GM12891 (cell line): ENCODE measurements around the gene ELFN2. TPM values are rescaled to one million over a fixed set of nuclear protein-coding genes. Genes with fewer than 3 reads are reported as not detected.
A peak's percentile ranks its signal among the peaks of the same experiment; 100 is the strongest.

Source experiments
- DNase-seq: peaks from one replicate; pipeline ENCODE4 v3.0.0; 2011; ENCODE audit warnings: low spot score; ENCODE audit not compliant: insufficient read length
- FAIRE-seq: peaks from 2 replicates; lab custom pipeline; 2011; peaks lifted over from hg19 to GRCh38; lab: Jason Lieb, UNC
- PAX5 ChIP-seq: IDR thresholded peaks from 2 replicates; pipeline ENCODE4 v1.6.1; 2011; ENCODE audit warnings: low read length, moderate library complexity, mild to moderate bottlenecking; ENCODE audit not compliant: insufficient read depth, severe bottlenecking
- POLR2A ChIP-seq: IDR thresholded peaks from 2 replicates; pipeline ENCODE4 v1.6.1; 2011; ENCODE audit warnings: low read depth, low read length, control low read depth
- POLR2AphosphoS5 ChIP-seq: IDR thresholded peaks from 2 replicates; pipeline ENCODE4 v1.6.1; 2011; ENCODE audit warnings: low read depth, low read length, control low read depth
- POU2F2 ChIP-seq: IDR thresholded peaks from 2 replicates; pipeline ENCODE4 v1.6.1; 2011; ENCODE audit warnings: low read depth, mild to moderate bottlenecking, control low read depth, low read length, moderate library complexity
- SPI1 ChIP-seq: IDR thresholded peaks from 2 replicates; pipeline ENCODE4 v1.6.1; 2011; ENCODE audit warnings: low read depth, low read length, control low read depth
- TAF1 ChIP-seq: IDR thresholded peaks from 2 replicates; pipeline ENCODE4 v1.6.1; 2011; ENCODE audit warnings: low read depth, low read length, control low read depth
- polyA plus RNA-seq: library from polyadenylated mRNA; unstranded; fragments of >200 nt; gene quantifications from one replicate; pipeline ENCODE4 v1.2.1, GENCODE V29; 2012; ENCODE audit warnings: low read depth, missing spikeins, inconsistent platforms; ENCODE audit not compliant: missing spikeins

Gene ELFN2, protein sequence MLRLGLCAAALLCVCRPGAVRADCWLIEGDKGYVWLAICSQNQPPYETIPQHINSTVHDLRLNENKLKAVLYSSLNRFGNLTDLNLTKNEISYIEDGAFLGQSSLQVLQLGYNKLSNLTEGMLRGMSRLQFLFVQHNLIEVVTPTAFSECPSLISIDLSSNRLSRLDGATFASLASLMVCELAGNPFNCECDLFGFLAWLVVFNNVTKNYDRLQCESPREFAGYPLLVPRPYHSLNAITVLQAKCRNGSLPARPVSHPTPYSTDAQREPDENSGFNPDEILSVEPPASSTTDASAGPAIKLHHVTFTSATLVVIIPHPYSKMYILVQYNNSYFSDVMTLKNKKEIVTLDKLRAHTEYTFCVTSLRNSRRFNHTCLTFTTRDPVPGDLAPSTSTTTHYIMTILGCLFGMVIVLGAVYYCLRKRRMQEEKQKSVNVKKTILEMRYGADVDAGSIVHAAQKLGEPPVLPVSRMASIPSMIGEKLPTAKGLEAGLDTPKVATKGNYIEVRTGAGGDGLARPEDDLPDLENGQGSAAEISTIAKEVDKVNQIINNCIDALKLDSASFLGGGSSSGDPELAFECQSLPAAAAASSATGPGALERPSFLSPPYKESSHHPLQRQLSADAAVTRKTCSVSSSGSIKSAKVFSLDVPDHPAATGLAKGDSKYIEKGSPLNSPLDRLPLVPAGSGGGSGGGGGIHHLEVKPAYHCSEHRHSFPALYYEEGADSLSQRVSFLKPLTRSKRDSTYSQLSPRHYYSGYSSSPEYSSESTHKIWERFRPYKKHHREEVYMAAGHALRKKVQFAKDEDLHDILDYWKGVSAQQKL
- 0.01 TPM for polyA plus RNA-seq

DNA sequence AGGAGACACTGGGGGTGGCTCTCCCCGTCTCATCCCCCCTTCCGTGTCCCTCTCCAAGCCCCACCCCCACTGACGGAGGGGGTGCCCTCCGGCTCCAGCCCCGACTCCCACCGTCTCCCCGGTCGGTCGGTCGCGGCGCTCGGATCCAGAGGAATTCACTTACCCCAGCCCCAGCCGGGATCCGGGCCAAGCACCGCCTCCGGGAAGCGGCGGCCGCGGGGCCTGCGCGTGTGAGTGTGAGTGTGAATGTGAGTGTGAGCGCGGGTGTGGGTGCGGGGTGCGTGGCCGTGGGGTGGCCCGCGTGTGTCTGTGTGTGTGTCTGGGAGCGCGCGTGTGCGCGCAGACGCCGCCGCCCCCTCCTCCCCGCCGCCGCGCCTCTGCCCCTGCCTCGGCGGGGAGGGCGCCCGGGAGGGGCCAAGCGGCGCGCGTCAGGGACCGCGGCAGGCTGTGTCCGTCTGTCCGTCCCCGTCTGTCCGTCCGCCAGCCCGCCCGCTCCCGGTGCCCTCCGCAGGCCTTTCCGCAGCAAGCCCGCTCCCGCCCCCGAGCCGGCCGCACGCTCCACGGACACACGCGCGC lies at the start of gene ELFN2:
Gene ELFN2 (minus strand): TSS at position 345 of the 576 bp plus-strand sequence. CDS start 51,945 bp downstream, outside the sequence.
- no peak for FAIRE-seq
- no peak for TF ChIP-seq PAX5
- TF ChIP-seq TAF1, result no peak
- TF ChIP-seq POLR2AphosphoS5, result no peak
- no peak for TF ChIP-seq POU2F2
- no peak for TF ChIP-seq POLR2A
- no peak for DNase-seq

DNA sequence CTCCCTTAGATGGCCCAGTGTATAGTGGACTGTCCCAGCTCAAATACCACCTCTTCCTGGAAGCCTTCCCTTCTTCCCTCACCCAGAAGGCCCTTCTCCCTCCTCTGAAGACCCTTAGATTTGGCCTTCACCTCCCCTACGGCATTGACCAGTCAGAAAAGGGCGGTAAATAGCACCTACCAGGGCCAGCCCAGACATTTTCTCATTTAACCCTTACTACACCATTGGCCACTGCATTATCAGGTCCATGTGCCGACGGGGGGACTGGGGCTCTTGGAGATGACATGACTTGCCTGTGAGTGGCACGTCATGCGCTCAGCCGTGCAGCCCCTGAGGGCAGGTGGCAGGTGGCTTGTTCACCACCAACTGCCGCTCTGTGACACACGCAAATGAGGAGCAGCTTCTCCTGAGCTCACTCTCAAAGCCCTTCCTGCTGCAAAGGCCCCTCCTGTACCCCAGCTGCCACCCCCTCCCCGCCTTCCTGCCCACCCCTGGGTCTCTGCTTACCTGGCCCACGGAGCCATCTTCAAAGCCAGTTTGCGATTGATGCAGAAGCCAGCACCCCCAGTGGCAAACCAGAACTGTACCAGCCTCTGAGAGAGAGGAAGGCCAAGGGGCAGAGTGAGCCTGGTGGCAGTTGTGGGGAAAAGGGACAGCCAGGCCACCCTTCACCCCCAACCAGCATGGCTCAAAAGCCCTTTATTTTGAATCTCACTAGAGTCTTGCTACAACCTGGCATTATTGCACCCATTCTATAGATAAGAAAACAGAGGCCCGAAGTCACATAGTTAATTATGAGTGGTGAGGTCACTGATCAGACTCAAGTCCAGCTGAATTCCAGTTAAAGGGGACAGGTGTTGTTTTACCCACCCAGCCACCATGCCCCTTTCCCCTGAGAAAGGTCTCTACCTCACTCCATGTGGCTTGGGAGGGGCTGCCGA lies 49.4 kb upstream of the ELFN2 start:
- TF ChIP-seq POLR2A (no peak), POU2F2 (no peak), TAF1 (no peak), POLR2AphosphoS5 (no peak), SPI1 (no peak), PAX5 (no peak)
- FAIRE-seq, result no peak
- no peak for DNase-seq

DNA sequence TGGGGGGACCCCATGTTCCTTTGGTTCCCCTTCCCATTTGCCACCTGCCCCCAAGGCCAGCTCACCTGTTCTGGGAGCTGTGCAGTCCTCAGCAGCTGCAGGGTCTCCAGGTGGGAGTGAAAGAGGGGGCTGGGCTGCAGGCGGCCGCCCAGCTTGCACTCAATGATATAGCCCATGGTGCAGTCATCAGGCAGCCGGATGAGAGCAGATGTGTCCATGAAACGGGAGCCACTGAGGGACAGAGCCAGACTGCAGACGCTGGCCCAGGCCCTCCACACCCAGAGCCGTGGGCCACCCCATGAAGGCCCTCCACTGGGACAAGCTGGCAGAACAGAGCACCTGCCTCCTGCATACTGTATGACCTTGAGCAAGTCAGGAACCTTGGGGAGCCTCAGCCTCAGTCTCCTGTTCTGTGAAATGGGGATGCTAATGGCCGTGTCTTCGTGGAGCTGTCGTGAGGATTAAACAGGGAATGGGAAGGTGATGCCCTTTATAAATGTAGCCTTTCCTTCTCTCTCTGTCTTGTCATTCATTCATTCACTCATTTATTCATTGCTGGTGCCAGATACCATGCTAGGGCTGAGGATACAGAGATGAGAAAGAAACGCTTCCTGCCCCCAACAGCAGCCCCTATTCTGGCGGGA lies 47.3 kb upstream of the ELFN2 start:
- no peak for TF ChIP-seq TAF1
- no peak for DNase-seq
- no peak for FAIRE-seq

DNA sequence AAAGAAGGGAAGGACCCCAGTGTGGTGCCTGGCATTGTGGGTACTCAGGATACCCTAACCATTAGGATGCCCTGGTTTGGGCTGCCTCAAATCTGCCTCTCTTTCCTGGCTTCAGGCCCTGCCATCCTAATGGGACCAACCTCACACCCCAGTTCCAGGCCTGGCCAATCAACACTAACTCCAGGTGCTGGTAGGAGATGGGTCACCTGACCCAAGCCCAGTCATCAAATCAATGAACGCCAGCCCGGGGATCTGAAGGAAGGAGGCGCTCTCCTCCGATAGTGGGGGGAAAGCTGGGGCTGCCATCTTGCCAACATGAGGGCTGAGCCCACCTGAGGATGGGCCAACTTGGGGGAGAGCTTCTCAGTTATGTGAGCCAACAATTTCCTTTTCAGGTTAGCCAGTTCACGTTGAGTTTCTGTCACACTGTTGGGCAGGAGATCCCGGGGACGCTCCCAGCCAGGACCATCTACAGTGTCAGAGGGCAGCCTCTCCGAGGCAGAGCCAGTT lies 46.2 kb upstream of the ELFN2 start:
- TF ChIP-seq TAF1, result no peak
- no peak for TF ChIP-seq POLR2AphosphoS5
- no peak for TF ChIP-seq POLR2A
- no peak for TF ChIP-seq POU2F2
- no peak for TF ChIP-seq SPI1
- no peak for TF ChIP-seq PAX5
- FAIRE-seq (no peak), DNase-seq (no peak)

- FAIRE-seq (no peak), DNase-seq (peak; percentile 60)
- no peak for TF ChIP-seq POLR2A
- no peak for TF ChIP-seq PAX5
- TF ChIP-seq POLR2AphosphoS5, result no peak
- TF ChIP-seq SPI1, result no peak
- no peak for TF ChIP-seq POU2F2
- TF ChIP-seq TAF1, result no peak
These were observed 45.2 kb upstream of the ELFN2 start for GRCh38 chr22:37472418-37473006.

DNA sequence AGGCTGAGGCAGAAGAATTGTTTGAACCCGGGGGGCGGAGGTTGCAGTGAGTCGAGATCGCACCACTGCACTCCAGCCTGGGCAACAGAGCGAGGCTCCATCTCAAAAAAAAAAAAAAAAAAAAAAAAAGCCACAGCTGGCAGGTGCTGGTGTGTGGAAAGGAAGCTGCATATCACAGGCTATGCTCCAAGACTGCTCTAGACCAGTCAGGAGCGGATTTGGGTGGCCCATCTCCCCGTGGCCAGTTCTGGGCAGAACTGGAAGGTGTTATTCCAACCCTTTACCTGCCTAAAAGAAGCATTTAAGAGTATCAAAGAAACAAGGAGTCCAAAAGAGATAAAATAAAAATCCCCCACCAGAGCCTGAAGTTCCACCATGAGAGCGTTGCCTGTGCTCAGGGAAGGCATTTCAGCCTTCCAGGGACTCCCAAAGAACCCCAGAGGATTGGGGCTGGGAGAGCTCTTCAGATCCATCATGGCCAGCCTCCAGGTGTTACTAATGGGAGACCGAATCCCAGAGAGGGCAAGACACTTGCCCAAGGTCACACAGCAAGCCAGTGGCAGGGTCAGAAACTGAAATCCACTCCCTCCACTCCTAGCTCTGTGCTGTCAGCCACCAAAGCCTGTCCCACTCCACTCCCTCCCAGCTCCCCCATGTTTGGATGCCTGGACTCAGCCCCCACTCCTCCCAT lies 44.6 kb upstream of the ELFN2 start:
- TF ChIP-seq POLR2AphosphoS5, result no peak
- no peak for TF ChIP-seq TAF1
- no peak for TF ChIP-seq SPI1
- TF ChIP-seq PAX5, result no peak
- TF ChIP-seq POU2F2, result no peak
- TF ChIP-seq POLR2A, result no peak
- no peak for FAIRE-seq
- DNase-seq, result no peak

DNA sequence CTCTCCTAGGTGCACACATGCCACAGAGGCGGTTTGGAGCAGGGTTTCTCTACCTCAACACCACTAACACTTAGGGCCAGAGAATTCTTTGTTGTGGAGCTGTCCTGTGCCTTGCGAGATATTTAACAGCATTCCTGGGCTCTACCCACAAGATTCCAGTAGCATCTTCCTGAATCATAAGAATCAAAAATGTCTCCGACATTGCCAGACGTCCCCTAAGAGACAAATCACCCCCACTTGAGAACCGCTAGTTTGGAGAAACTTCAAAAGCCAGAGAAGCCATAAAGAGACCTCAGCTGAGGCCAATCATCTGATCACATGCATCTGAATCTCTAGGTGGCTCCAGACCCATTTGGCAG lies 42.8 kb upstream of the ELFN2 start:
- FAIRE-seq, result no peak
- no peak for DNase-seq

More for the DNA sequence above, 42.8 kb upstream of the ELFN2 start:
- no peak for TF ChIP-seq POLR2AphosphoS5
- TF ChIP-seq POLR2A, result no peak
- no peak for TF ChIP-seq TAF1
- no peak for TF ChIP-seq POU2F2
- no peak for TF ChIP-seq SPI1
- no peak for TF ChIP-seq PAX5
